DND-41 (cell line): ENCODE data around the gene HDAC4.

Experiments
- EZH2 ChIP-seq: IDR thresholded peaks from 3 replicates; pipeline ENCODE4 v1.6.1; 2012; ENCODE audit warnings: borderline replicate concordance, low read depth, mild to moderate bottlenecking, moderate library complexity, low read length, inconsistent platforms; ENCODE audit not compliant: severe bottlenecking
- TF ChIP-seq, protein P1 (sequence below): IDR thresholded peaks from 2 replicates; pipeline ENCODE4 v1.5.1; 2012; ENCODE audit warnings: borderline replicate concordance, low read length, moderate library complexity, mild to moderate bottlenecking; ENCODE audit not compliant: poor library complexity, severe bottlenecking; ENCODE audit errors: extremely low read depth

GRCh38 chr2:239360008-239360407 lies 40.8 kb downstream of the HDAC4 start:
- TF ChIP-seq, protein P1, sequence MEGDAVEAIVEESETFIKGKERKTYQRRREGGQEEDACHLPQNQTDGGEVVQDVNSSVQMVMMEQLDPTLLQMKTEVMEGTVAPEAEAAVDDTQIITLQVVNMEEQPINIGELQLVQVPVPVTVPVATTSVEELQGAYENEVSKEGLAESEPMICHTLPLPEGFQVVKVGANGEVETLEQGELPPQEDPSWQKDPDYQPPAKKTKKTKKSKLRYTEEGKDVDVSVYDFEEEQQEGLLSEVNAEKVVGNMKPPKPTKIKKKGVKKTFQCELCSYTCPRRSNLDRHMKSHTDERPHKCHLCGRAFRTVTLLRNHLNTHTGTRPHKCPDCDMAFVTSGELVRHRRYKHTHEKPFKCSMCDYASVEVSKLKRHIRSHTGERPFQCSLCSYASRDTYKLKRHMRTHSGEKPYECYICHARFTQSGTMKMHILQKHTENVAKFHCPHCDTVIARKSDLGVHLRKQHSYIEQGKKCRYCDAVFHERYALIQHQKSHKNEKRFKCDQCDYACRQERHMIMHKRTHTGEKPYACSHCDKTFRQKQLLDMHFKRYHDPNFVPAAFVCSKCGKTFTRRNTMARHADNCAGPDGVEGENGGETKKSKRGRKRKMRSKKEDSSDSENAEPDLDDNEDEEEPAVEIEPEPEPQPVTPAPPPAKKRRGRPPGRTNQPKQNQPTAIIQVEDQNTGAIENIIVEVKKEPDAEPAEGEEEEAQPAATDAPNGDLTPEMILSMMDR = no peak
- no peak for TF ChIP-seq EZH2
